Left hindlimb (tissue), 1 donor: Measurements from ENCODE around the gene FAM50A.

Experiments
- DNase-seq: peaks from one replicate; pipeline ENCODE4 v3.0.0-alpha.2; 2018

FAM50A gene

GRCh38 chrX:154466907-154467306, 23.0 kb downstream of the FAM50A start:
- DNase-seq, result peak; percentile 25

GRCh38 chrX:154467556-154467955, 23.6 kb downstream of the FAM50A start:
- DNase-seq, result peak; percentile 7

DNA sequence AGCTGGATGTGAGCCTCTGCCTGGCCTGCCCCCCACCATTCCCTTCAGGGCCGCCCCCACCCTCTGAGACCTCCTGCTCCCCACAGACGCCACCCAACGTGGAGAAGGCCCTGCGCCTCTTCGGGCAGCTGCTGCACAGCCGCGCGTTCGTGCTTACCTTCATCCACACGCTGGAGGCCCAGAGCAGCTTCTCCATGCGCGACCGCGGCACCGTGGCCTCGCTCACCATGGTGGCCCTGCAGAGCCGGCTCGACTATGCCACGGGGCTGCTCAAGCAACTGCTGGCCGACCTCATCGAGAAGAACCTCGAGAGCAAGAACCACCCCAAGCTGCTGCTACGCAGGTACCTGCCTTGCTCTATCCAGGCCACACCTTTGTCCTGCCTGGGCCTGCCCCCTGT, 24.3 kb downstream of the FAM50A start:
- DNase-seq, result peak; percentile 17

- DNase-seq, result peak; percentile 10
Measured at GRCh38 chrX:154469114-154469513, 25.2 kb downstream of the FAM50A start.

- peak; percentile 4 for DNase-seq
Measured at GRCh38 chrX:154469880-154470279, 25.9 kb downstream of the FAM50A start.

- DNase-seq, result peak; percentile 4
Measured at GRCh38 chrX:154470434-154470833, 26.5 kb downstream of the FAM50A start.

- no peak for DNase-seq
Measured at GRCh38 chrX:154470914-154471568, 27.1 kb downstream of the FAM50A start.

- no peak for DNase-seq
Measured at GRCh38 chrX:154471839-154472684, 28.1 kb downstream of the FAM50A start.

DNA sequence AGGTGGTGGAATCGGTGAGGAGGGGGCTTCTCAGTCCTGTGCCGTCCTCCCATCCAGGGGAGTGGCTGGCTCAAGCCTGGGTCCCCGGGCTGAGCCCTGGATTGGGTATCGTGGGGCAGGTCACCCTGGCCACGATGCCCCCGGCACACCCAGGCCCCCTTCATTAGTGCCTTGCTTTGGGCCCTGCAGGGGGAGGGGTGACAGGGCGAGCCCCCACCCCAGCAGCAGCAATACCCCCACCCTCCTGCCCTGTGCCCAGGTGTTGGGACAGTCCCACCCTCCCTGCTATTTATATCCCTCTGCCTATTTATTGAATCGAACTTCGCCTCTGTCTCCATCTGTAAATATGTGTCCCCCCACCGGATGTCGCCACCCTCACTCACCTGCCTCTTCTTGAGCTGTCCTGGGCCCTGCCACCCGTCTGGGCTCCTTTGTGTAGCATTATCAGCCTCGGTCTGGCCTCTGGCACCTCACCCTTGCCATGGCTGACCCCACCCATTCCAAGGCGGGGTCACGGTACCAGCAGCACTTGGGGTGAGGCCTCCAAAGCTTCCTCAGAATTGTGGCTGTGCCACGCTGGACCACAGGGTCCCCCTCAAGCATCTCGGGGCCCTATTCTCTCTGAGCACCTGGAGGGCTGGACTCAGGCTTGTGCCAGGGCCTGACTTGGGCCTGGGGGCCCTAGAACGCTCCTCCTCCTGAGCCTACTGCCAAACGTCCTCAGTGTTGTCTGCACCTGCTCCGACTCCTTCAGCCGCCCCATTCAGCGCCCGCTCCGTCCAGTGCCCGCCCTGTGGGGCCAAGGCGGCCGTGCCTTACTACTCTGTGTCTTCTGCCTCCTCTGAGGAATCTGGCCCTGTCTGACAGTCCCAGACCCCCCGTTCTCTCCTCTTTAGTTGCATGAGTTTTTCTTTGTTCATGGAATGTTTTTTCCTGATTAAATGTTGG, 29.0 kb downstream of the FAM50A start:
- no peak for DNase-seq

GRCh38 chrX:154473683-154474082, 29.7 kb downstream of the FAM50A start:
- no peak for DNase-seq

DNA sequence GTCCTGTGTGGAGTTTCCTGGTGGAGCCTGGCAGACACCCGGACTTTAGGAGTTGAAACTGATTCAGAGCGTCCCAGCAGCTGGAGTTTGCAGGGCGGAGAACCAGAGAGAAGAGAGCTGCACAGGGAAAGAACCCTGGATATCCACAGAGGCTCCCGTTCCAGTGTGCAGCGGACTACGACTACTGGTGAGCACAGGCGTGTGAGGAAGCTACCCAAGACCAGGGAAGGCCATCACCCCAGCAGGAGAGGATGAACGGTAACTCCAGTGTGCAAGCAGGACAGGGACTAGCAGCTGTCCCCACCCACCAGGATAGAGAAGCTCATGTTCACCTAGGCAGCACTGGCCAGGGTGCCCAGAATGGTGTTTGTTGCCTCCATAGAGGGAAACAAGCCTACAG, 32.9 kb downstream of the FAM50A start:
- DNase-seq, result no peak

GRCh38 chrX:154477891-154478477, 34.0 kb downstream of the FAM50A start:
- DNase-seq, result no peak

- DNase-seq, result peak; percentile 93
Measured at GRCh38 chrX:154478728-154479622, 35.0 kb downstream of the FAM50A start, which contains the start of gene LAGE3. LAGE3 (minus strand) TSS chrX:154479281; CDS start chrX:154478915, 366 bp downstream.

- no peak for DNase-seq
Measured at GRCh38 chrX:154481195-154481594, 37.3 kb downstream of the FAM50A start.

GRCh38 chrX:154481911-154482601, 38.1 kb downstream of the FAM50A start:
- DNase-seq, result no peak

- no peak for DNase-seq
Measured at GRCh38 chrX:154482786-154483185, 38.8 kb downstream of the FAM50A start.

DNA sequence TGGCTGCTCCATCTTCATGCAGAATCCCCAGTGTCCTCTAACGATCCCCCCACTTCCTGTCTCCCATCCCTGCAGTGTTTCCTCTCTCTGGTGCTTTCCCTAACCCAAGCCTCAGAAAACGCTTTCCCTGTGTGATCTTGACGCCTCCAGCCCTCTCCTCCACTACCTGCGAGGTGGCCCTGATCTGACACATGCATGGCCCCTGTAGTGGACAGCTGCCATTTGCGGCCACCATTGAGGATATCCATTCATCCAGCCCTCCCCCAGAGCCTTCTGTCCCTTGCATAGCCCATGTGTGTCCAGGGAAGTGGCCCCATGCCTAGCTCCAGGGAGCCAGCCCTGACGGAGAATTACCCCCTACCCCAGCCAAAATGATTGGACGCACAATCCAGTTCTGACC, 39.4 kb downstream of the FAM50A start:
- no peak for DNase-seq

GRCh38 chrX:154484255-154485149, 40.6 kb downstream of the FAM50A start:
- DNase-seq, result no peak

DNA sequence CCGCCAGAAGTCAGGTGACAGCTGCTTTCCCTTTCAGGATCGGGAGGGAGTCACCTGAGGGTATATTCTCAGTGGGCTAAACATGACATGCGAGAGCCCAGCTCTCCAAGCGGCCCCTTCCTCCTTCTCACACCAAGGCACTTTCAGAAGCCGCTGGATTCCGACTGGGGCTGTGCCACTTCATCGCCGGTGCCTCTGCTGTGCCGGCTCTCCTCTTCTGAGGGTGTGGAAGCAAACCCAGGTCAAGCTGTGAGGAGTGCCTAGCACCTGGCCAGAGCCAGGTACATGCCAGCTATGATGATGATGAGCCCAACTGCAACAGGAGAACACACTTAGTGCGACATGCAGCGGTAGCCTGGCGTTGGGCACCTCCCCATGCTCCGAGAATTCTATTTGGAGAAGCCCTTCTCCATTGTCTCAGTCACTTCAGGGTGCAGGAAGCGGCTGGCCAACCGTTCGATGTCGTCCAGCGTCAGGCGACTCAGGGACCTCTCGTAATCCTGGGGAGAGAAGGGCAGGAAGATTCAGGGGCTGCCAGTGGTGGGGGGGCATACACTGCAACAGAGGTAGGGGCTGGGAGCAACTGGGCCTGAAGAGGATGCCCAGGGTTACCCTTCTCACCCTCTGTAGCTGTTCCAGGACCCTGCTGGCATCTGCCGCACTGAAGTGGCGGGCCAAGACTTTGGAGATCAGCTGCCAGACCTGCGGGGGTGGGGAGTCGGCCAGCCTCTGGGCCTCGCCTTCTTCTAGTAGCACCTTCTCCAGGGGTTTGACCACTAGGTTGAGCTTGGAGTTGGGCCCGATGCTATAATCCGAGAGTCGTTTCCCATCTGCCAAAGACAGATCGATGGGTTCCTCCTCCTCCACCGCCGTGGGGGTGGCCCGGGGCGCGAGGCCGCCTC, 41.5 kb downstream of the FAM50A start:
- DNase-seq, result no peak
